Tibial nerve (tissue), 4 donors: Measurements from ENCODE around the gene ARIH2. TPM values are rescaled to one million over a fixed set of nuclear protein-coding genes. Genes with fewer than 3 reads are reported as not detected.

ENCODE experiments used
- DNase-seq, 2 donors: peaks; one replicate each; pipeline ENCODE4 v3.0.0-alpha.2; 2019; ENCODE audit warnings: low spot score in 2 of 2
- H3K27ac ChIP-seq, 4 donors: fragments of 200-600 bp; sonication (generic) in 3 of 4; one replicate each; pipeline ENCODE4 v1.5.1; 2017 to 2019; ENCODE audit warnings: mild to moderate bottlenecking in 1 of 4
- H3K27me3 ChIP-seq, 2 donors: fragments of 200-600 bp; sonication (generic) in 1 of 2; one replicate each; pipeline versions ENCODE4 v1.5.1 to v1.6.0; 2017 to 2019
- H3K36me3 ChIP-seq, 3 donors: fragments of 200-600 bp; sonication (generic); one replicate each; pipeline ENCODE4 v1.5.1; 2018 to 2019
- H3K4me1 ChIP-seq, 4 donors: fragments of 200-600 bp; sonication (generic) in 3 of 4; one replicate each; pipeline ENCODE4 v1.5.1; 2017 to 2019
- H3K4me3 ChIP-seq, 4 donors: fragments of 200-600 bp; sonication (generic) in 3 of 4; one replicate each; pipeline ENCODE4 v1.5.1; 2017 to 2019; ENCODE audit warnings: mild to moderate bottlenecking in 1 of 4, moderate library complexity in 1 of 4
- H3K9me3 ChIP-seq, 4 donors: fragments of 200-600 bp; sonication (generic) in 3 of 4; one replicate each; pipeline ENCODE4 v1.5.1; 2017 to 2019
- EP300 ChIP-seq, 2 donors: sonication (generic); formaldehyde crosslinking; IDR thresholded peaks; one replicate each; pipeline ENCODE4 v1.6.1; 2017; ENCODE audit warnings: antibody characterized with exemption in 2 of 2, mild to moderate bottlenecking in 1 of 2
- POLR2A ChIP-seq, 2 donors: fragments of 450-650 bp; IDR thresholded peaks; one replicate each; pipeline ENCODE4 v1.6.1; 2017; ENCODE audit warnings: antibody characterized with exemption in 2 of 2, mild to moderate bottlenecking in 2 of 2, moderate library complexity in 2 of 2
- WGBS, 2 donors: methylation state at CpG; one replicate each; pipeline ENCODE4 v1.1.5; 2018; 5-methylcytosine and 5-hydroxymethylcytosine counted together
- total RNA-seq, 4 donors: library from RNA; depleted of rRNA; stranded (reverse); fragments of >200 nt; gene quantifications; one replicate each; pipeline ENCODE4 v1.1.0, GENCODE V29; 2016
- TF ChIP-seq, protein P1 (sequence below), 5 experiments: fragments of 200-600 bp in 3 of 5; fragments of 450-650 bp in 2 of 5; sonication (generic) in 3 of 5; IDR thresholded peaks; one replicate each; pipeline ENCODE4 v1.5.1; 2016 to 2019; ENCODE audit warnings: antibody characterized with exemption in 5 of 5, mild to moderate bottlenecking in 3 of 5, moderate library complexity in 2 of 5

The ARIH2 gene
- total RNA-seq, 4 donors from 2014 or later: 68.8 to 115 (median 94.4) TPM

- H3K4me1 ChIP-seq: peaks cover 0 to 22% (median 14%) of the 10 kb centered on the region in 4 donors
- H3K27me3 ChIP-seq: no peaks in the 10 kb centered on the region
- H3K27ac ChIP-seq: no peak overlapping the region
- H3K9me3 ChIP-seq: no peaks in the 10 kb centered on the region
- H3K4me3 ChIP-seq: no peak overlapping the region
- no peak for DNase-seq
- no peaks in the 10 kb centered on the region for H3K36me3 ChIP-seq
- WGBS, 2 donors: 50 to 88% methylated on average over 1 of the region's 1 CpG
- no peak for TF ChIP-seq POLR2A (IDR thresholded peaks at IDR 0.05)
- TF ChIP-seq, protein P1, sequence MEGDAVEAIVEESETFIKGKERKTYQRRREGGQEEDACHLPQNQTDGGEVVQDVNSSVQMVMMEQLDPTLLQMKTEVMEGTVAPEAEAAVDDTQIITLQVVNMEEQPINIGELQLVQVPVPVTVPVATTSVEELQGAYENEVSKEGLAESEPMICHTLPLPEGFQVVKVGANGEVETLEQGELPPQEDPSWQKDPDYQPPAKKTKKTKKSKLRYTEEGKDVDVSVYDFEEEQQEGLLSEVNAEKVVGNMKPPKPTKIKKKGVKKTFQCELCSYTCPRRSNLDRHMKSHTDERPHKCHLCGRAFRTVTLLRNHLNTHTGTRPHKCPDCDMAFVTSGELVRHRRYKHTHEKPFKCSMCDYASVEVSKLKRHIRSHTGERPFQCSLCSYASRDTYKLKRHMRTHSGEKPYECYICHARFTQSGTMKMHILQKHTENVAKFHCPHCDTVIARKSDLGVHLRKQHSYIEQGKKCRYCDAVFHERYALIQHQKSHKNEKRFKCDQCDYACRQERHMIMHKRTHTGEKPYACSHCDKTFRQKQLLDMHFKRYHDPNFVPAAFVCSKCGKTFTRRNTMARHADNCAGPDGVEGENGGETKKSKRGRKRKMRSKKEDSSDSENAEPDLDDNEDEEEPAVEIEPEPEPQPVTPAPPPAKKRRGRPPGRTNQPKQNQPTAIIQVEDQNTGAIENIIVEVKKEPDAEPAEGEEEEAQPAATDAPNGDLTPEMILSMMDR (IDR thresholded peaks at IDR 0.05): no peak
- TF ChIP-seq EP300 (IDR thresholded peaks at IDR 0.05): no peak
Observed at GRCh38 chr3:48915296-48915695, 3.3 kb upstream of the ARIH2 start.

DNA sequence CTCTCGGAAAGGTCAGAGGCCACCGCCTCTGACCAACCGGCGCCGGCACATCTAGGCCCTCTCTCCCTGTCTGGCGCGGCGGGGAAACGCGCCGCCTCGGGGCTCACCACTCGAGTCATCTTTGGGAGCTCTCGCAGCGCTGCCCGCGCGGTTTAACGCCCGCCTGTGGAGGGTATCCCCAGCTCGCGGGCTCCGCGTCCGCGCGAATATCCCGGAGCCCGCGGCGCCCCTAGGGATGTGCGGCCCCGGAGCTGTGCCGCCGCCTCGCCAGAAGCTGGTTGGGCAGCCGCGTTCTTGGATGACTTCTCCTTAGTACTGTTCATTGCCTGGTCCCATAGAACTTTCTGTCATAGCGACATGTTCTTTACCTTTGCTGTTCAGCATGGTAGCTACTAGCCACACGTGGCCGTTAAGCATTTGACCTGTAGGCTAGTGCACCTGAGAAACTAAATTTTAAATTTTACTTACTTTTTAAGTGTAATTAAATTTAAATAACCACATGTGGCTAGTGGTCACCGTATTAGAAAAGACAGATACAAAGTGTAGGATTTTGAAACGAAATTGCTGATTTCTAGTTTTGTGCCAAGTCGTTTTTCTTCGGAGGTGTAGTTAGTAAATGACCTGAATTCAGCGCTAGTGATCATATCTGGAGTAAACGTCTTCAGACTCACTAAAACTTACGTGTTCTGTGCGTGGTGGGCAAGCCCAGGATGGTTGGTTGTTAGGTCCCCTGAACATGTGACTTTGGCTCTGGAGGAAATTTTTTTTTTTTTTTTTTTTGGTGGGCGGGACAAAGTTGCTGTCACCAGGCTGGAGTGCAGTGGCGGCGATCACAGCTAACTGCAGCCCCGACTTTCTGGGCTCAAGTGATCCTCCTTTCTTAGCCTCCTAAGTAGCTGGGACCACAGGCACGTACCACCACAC is 835 bp downstream of the ARIH2 start:
- H3K27ac ChIP-seq: peak overlapping the region; percentile 78 to 96 (median 96)
- H3K27me3 ChIP-seq: no peaks in the 10 kb centered on the region
- DNase-seq: no peak
- no peaks in the 10 kb centered on the region for H3K9me3 ChIP-seq
- 1% methylated on average over 46 to 50 of the region's 54 CpGs for WGBS, 2 donors
- H3K36me3 ChIP-seq: peaks cover 0 to 31% (median 0%) of the 10 kb centered on the region in 3 donors
- TF ChIP-seq POLR2A (IDR thresholded peaks at IDR 0.05) (no peak), EP300 (IDR thresholded peaks at IDR 0.05) (no peak)
- TF ChIP-seq, protein P1 (IDR thresholded peaks at IDR 0.05): no peak
- peaks cover 0 to 45% (median 17%) of the 10 kb centered on the region in 4 donors for H3K4me1 ChIP-seq
- H3K4me3 ChIP-seq: peak overlapping the region; percentile 86 to 92 (median 88)

DNA sequence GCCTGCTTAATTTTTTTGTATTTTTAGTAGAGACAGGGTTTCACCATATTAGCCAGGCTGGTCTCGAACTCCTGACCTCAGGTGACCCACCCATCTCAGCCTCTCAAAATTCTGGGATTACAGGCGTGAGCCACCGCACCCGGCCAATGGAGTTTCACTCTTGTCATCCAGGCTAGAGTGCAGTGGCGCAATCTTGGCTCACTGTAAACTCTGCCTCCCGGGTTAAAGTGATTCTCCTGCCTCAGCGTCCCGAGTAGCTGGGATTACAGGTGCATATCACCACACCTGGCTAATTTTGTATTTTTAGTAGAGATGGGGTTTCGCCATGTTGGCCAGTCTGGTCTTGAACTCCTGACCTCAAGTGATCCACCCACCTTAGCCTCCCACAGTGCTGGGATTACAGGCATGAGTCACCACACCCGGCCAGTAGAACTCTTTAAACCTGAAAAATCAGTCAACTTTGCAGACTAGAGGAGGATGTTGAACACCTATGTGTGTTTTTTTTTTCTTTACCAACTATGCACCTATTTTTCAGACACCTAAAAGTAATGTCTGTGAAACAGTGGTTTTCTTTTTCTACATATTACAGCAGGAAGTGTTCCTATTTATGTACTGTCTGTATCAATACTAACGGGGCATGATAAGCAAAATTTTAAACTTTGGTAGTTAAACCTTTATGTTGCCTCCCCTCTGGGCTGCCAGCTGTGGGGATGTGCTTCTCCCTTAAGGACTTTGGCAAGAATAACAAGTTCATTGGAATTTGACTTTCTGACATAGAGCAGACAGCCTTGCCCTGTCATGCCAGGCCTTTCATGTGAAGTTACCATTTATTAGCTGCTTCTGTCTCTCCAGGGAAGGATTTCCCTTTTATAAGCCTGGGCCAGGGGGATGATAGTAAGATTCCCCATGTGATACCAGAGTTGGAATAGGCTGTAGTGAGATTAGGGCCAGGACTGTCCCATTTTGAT is 8.1 kb downstream of the ARIH2 start:
- no peak for DNase-seq
- H3K9me3 ChIP-seq: no peaks in the 10 kb centered on the region
- peak overlapping the region in 1 of 4 donors; percentile 34 for H3K27ac ChIP-seq
- H3K36me3 ChIP-seq: peaks cover 0 to 61% (median 4%) of the 10 kb centered on the region in 3 donors
- H3K4me1 ChIP-seq: peaks cover 0 to 65% (median 33%) of the 10 kb centered on the region in 4 donors
- 88 to 92% methylated on average over 11 of the region's 11 CpGs for WGBS, 2 donors
- H3K4me3 ChIP-seq: no peak overlapping the region
- no peak for TF ChIP-seq EP300 (IDR thresholded peaks at IDR 0.05)
- H3K27me3 ChIP-seq: no peaks in the 10 kb centered on the region

DNA sequence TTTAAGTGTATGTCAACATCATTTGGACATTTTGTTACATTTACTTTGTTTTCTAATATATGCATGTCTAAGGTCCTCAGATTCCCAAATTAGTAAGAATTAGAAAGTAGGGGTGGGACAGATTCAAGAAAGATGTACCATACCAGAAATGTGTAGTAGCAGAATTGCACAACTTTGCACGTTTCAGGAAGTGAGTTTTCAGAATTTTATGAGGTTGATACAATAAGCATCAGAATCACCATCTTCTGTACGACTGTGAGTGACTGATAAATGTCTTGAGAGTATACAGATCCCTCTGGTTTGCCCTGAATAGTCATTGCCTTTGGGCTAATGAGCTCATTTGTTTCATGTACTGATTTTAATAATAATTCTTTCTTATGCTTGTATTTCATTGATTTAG is 9.3 kb downstream of the ARIH2 start:
- no peaks in the 10 kb centered on the region for H3K9me3 ChIP-seq
- DNase-seq: no peak
- H3K27ac ChIP-seq: peak overlapping the region in 1 of 4 donors; percentile 50
- 24 to 50% methylated on average over 2 of the region's 2 CpGs for WGBS, 2 donors
- peaks cover 0 to 55% (median 4%) of the 10 kb centered on the region in 3 donors for H3K36me3 ChIP-seq
- no peaks in the 10 kb centered on the region for H3K27me3 ChIP-seq
- TF ChIP-seq, protein P1 (IDR thresholded peaks at IDR 0.05): no peak
- TF ChIP-seq EP300 (IDR thresholded peaks at IDR 0.05): no peak
- no peak for TF ChIP-seq POLR2A (IDR thresholded peaks at IDR 0.05)
- peaks cover 0 to 67% (median 35%) of the 10 kb centered on the region in 4 donors for H3K4me1 ChIP-seq
- no peak overlapping the region for H3K4me3 ChIP-seq

GRCh38 chr3:48928679-48929078 is 10.0 kb downstream of the ARIH2 start:
- Histone ChIP-seq H3K4me3 (no peak overlapping the region), H3K27ac (peak overlapping the region in 1 of 4 donors; percentile 36), H3K9me3 (no peaks in the 10 kb centered on the region), H3K27me3 (no peaks in the 10 kb centered on the region), H3K4me1 (peaks cover 0 to 68% (median 35%) of the 10 kb centered on the region in 4 donors), H3K36me3 (peaks cover 0 to 55% (median 4%) of the 10 kb centered on the region in 3 donors)
- DNase-seq: no peak
- WGBS, 2 donors: 51 to 69% methylated on average over 1 of the region's 1 CpG
- no peak for TF ChIP-seq POLR2A (IDR thresholded peaks at IDR 0.05)
- TF ChIP-seq, protein P1 (IDR thresholded peaks at IDR 0.05): no peak
- no peak for TF ChIP-seq EP300 (IDR thresholded peaks at IDR 0.05)
